Hepatocyte (in vitro differentiated cells): ENCODE results near the gene NAT14. TPM values are rescaled to one million over a fixed set of nuclear protein-coding genes. Genes with fewer than 3 reads are reported as not detected.

Experiments used
- DNase-seq: peaks from one replicate; pipeline ENCODE4 v3.0.0-alpha.2; 2016; ENCODE audit warnings: low spot score
- H2AFZ ChIP-seq: fragments of 200-600 bp; sonication (generic); 2 replicates; pipeline ENCODE4 v1.6.0; 2016; ENCODE audit warnings: antibody characterized with exemption, mild to moderate bottlenecking
- H3K27ac ChIP-seq: fragments of 200-600 bp; sonication (generic); 2 replicates; pipeline ENCODE4 v1.5.1; 2016; ENCODE audit warnings: mild to moderate bottlenecking
- H3K27me3 ChIP-seq: fragments of 200-600 bp; sonication (generic); 2 replicates; pipeline ENCODE4 v1.6.1; 2016
- H3K36me3 ChIP-seq: fragments of 200-600 bp; sonication (generic); replicated peaks from 2 replicates; pipeline ENCODE4 v1.5.1; 2016; ENCODE audit warnings: low read depth; ENCODE audit not compliant: insufficient read depth
- H3K4me1 ChIP-seq: fragments of 200-600 bp; sonication (generic); 2 replicates; pipeline ENCODE4 v1.5.1; 2016; ENCODE audit warnings: mild to moderate bottlenecking, moderate library complexity; ENCODE audit not compliant: insufficient read depth
- H3K4me2 ChIP-seq: fragments of 200-600 bp; sonication (generic); 2 replicates; pipeline ENCODE4 v1.6.0; 2016
- H3K4me3 ChIP-seq: fragments of 200-600 bp; sonication (generic); 2 replicates; pipeline ENCODE4 v1.5.1; 2016; ENCODE audit warnings: mild to moderate bottlenecking
- H3K79me2 ChIP-seq: fragments of 200-600 bp; sonication (generic); 2 replicates; pipeline ENCODE4 v1.6.0; 2017; ENCODE audit warnings: mild to moderate bottlenecking
- H3K9me2 ChIP-seq: fragments of 200-600 bp; sonication (generic); replicated peaks from 2 replicates; pipeline ENCODE4 v1.6.0; 2017; ENCODE audit warnings: mild to moderate bottlenecking; ENCODE audit not compliant: insufficient read depth
- H3K9me3 ChIP-seq: fragments of 200-600 bp; sonication (generic); 2 replicates; pipeline ENCODE4 v1.5.1; 2016; ENCODE audit warnings: low read depth, mild to moderate bottlenecking
- H4K20me1 ChIP-seq: fragments of 200-600 bp; sonication (generic); 2 replicates; pipeline ENCODE4 v1.6.0; 2016; ENCODE audit warnings: mild to moderate bottlenecking; ENCODE audit not compliant: insufficient read depth, poor library complexity, severe bottlenecking
- EZH2 ChIP-seq: fragments of 200-600 bp; sonication (generic); IDR thresholded peaks from 2 replicates; pipeline ENCODE4 v1.6.1; 2016; ENCODE audit warnings: antibody characterized with exemption, mild to moderate bottlenecking, borderline replicate concordance
- EZH2phosphoT487 ChIP-seq: fragments of 200-600 bp; sonication (generic); IDR thresholded peaks from one replicate; pipeline ENCODE4 v1.6.1; 2018; ENCODE audit warnings: antibody characterized with exemption, mild to moderate bottlenecking, low read depth, moderate library complexity; ENCODE audit not compliant: unreplicated experiment, severe bottlenecking
- WGBS: methylation state at CpG from one replicate; pipeline ENCODE4 v1.1.6; 2016; ENCODE audit warnings: low lambda C conversion rate; ENCODE audit errors: missing lambda C conversion rate; 5-methylcytosine and 5-hydroxymethylcytosine counted together
- polyA plus RNA-seq: library from polyadenylated mRNA; unstranded; fragments of >200 nt; fragmentation: Nextera tagmentation; extraction: Ambion mirVana; gene quantifications from 2 replicates; pipeline ENCODE4 v1.2.1, GENCODE V29; 2016
- total RNA-seq: library from RNA; depleted of rRNA; stranded (reverse); fragments of >200 nt; gene quantifications from 2 replicates; pipeline ENCODE4 v1.2.3, GENCODE V29; 2014
- TF ChIP-seq, protein P1 (sequence below): fragments of 200-600 bp; sonication (generic); IDR thresholded peaks from 2 replicates; pipeline ENCODE4 v1.5.1; 2016; ENCODE audit warnings: antibody characterized with exemption, mild to moderate bottlenecking; ENCODE audit not compliant: poor library complexity

The NAT14 gene
- total and polyA plus RNA-seq, 2 experiments from 2014 or later = 22.3 to 40.3 TPM

DNA sequence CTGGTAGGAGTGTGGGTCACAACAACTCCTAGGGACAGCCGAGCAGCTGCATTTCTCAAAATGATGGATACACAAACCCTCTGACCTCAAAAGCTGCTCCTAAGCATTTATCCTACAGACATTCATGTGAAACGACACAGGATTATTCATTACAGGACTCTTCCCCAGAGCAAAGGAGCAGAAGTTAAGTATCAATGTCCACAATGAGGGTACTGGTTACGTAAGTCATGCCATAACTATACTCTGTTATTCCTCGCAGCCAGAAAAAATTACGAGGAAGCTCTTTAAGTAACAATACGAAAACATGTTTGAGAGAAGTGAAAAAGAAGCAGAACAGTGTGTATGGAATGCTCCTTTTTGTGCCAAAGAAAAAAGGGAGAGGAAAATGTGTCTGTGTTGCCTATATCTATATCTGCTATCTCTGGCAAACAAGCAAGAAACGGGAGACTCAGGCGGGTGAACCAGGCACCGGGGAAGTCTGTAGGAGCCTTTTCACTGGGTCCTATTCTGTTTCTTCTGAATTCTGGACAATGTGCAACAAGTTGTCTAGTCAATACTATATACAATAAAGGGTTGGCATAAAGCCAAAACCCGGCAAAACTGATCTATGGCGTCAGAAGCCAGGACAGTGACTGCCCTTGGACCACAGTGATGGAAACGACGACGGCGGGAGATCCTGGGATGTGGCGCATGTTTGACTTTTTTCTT lies 24.9 kb upstream of the NAT14 start:
- peaks cover 7% of the 10 kb centered on the region for H4K20me1 ChIP-seq
- peaks cover 11% of the 10 kb centered on the region for H3K79me2 ChIP-seq
- peak overlapping the region; percentile 17 for H3K4me3 ChIP-seq
- no peaks in the 10 kb centered on the region for H3K27me3 ChIP-seq
- no peak overlapping the region for H2AFZ ChIP-seq
- peaks cover 4% of the 10 kb centered on the region for H3K4me1 ChIP-seq
- 29% methylated on average over 16 of the region's 16 CpGs for WGBS
- DNase-seq = no peak
- no peaks in the 10 kb centered on the region for H3K9me2 ChIP-seq
- H3K4me2 ChIP-seq = peak overlapping the region; percentile 88
- H3K36me3 ChIP-seq = no peaks in the 10 kb centered on the region
- TF ChIP-seq, protein P1, sequence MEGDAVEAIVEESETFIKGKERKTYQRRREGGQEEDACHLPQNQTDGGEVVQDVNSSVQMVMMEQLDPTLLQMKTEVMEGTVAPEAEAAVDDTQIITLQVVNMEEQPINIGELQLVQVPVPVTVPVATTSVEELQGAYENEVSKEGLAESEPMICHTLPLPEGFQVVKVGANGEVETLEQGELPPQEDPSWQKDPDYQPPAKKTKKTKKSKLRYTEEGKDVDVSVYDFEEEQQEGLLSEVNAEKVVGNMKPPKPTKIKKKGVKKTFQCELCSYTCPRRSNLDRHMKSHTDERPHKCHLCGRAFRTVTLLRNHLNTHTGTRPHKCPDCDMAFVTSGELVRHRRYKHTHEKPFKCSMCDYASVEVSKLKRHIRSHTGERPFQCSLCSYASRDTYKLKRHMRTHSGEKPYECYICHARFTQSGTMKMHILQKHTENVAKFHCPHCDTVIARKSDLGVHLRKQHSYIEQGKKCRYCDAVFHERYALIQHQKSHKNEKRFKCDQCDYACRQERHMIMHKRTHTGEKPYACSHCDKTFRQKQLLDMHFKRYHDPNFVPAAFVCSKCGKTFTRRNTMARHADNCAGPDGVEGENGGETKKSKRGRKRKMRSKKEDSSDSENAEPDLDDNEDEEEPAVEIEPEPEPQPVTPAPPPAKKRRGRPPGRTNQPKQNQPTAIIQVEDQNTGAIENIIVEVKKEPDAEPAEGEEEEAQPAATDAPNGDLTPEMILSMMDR = no peak
- TF ChIP-seq EZH2phosphoT487 = no peak
- no peak for TF ChIP-seq EZH2
- H3K27ac ChIP-seq = peak overlapping the region; percentile 86
- H3K9me3 ChIP-seq = no peaks in the 10 kb centered on the region

DNA sequence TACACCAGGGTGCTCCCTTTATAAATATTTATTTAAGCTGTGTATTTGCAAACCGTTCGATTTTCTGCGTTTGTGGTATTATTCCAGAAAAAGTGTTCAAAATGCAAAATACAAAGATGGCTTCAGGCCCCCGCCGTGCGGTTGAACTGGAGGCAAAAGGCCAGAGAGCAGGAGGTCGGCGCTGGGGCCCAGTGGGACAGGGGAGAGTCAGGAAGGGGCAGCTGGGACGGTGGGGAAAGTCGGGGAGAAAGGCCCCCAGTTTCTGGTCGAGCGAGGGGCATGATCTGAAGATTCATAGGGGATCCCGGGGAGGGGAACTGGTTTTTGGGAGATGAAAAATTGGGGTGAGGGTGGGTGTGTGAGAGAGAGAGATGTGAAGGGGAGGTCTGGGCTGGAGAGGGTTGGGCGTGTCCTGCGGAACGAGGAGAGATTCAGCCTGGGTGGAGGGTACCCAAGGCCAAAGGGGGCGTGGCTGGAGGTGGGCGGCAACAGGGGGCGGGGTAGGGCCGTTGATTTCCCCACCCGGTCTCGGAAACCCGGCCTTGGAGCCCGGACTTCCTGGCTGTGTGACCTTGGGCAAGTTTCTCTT lies 24.2 kb upstream of the NAT14 start:
- Histone ChIP-seq H3K27me3 (no peaks in the 10 kb centered on the region), H2AFZ (no peak overlapping the region), H3K4me2 (peak overlapping the region; percentile 88), H3K9me2 (no peaks in the 10 kb centered on the region), H3K79me2 (peaks cover 11% of the 10 kb centered on the region), H3K27ac (peak overlapping the region; percentile 86), H3K9me3 (no peaks in the 10 kb centered on the region), H3K4me1 (peaks cover 4% of the 10 kb centered on the region), H3K4me3 (peak overlapping the region; percentile 17), H3K36me3 (no peaks in the 10 kb centered on the region), H4K20me1 (peaks cover 7% of the 10 kb centered on the region)
- WGBS = 11% methylated on average over 15 of the region's 24 CpGs
- TF ChIP-seq, protein P1 = no peak
- TF ChIP-seq EZH2 (no peak), EZH2phosphoT487 (no peak)
- peak; percentile 91 for DNase-seq

DNA sequence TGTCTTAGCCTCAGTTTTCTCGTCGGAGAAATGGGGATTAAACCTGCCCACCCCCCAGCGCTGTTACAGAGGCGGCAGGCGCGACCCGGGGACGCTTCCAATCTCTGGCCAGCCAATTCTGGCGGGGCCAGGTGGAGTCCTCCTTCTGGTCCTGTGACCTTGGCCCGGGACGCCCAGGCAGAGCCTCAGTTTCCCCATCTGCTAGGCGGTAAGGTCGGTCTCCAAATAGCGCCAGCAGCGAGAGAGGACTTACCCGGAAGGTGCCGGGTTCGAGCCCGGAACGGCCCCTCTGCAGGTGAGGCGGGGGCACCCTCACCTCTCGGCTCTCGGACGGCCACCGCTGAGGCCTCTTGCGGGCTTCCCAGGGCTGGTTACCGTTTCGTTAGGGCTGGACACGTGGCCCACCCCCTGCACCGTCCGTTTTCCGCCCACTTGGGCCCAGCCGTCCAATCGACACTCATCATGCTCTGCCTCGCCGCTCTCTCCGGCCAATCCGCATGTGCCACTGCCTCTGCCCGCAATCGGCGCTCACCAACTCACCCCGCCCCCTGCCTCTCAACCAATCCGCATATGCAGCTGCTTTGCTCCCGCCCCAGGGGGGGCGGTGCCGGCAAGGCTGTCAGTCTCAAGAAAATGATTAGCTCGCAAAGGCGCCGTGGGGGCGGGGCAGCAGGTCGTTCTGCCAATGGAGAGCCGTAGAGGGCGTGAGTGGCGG lies 23.6 kb upstream of the NAT14 start, which contains the start of gene ISOC2:
TSS of gene ISOC2 (minus strand) at position 384 of the 715 bp plus-strand sequence. CDS start 5,156 bp downstream, outside the sequence.
- H3K4me1 ChIP-seq = peaks cover 4% of the 10 kb centered on the region
- peak within 1 kb of the TSS; percentile 85 for H2AFZ ChIP-seq
- H3K27ac ChIP-seq = peak within 1 kb of the TSS; percentile 86
- no peak for TF ChIP-seq EZH2phosphoT487
- H3K9me3 ChIP-seq = no peaks in the 10 kb centered on the region
- H3K79me2 ChIP-seq = peaks cover 11% of the 10 kb centered on the region
- H3K4me3 ChIP-seq = peak within 1 kb of the TSS; percentile 45
- DNase-seq = peak; percentile 100
- H3K36me3 ChIP-seq = no peaks in the 10 kb centered on the region
- no peaks in the 10 kb centered on the region for H3K9me2 ChIP-seq
- peak within 1 kb of the TSS; percentile 88 for H3K4me2 ChIP-seq
- no peaks in the 10 kb centered on the region for H3K27me3 ChIP-seq
- peaks cover 7% of the 10 kb centered on the region for H4K20me1 ChIP-seq
- under 1% methylated on average over 48 of the region's 54 CpGs for WGBS
